Stimulated activated CD4-positive, alpha-beta T cell treated with anti-CD3 and anti-CD28 coated beads, TNF-alpha, amount 100 ng/mL, for 1 hour (primary cell): ENCODE measurements around the gene DLG2.

ENCODE experiments used
- DNase-seq, 3 donors: peaks; one replicate each; pipeline ENCODE4 v3.0.0-alpha.2; 2020; ENCODE audit warnings: low read depth in 3 of 3, low spot score in 1 of 3

Gene DLG2

GRCh38 chr11:84145616-84146185 lies 1481.4 kb downstream of the DLG2 start:
- DNase-seq = no peak

GRCh38 chr11:84144531-84144930 lies 1482.6 kb downstream of the DLG2 start:
- DNase-seq = no peak

GRCh38 chr11:84142411-84142810 lies 1484.7 kb downstream of the DLG2 start:
- DNase-seq = no peak

- no peak for DNase-seq
Observed at GRCh38 chr11:84140386-84141169, 1486.6 kb downstream of the DLG2 start.

DNA sequence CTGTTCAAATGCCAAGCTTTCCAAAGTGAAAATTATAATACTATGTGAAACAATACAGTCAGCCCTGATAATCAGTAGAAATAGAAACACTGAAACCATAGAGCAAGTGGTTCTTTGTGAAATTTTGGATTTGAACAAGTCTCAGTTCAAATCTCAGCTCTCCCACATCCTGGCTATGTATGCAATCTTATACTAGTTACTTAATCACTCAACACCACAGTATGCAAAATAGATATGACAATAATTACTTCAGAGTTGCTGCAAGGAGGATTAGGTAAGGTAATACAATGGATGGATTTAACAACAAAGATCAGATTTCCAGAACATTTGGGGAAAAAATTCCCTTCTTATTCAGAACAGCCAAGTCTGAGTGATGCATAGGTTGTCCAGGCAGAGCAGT lies 1489.2 kb downstream of the DLG2 start:
- no peak for DNase-seq

DNA sequence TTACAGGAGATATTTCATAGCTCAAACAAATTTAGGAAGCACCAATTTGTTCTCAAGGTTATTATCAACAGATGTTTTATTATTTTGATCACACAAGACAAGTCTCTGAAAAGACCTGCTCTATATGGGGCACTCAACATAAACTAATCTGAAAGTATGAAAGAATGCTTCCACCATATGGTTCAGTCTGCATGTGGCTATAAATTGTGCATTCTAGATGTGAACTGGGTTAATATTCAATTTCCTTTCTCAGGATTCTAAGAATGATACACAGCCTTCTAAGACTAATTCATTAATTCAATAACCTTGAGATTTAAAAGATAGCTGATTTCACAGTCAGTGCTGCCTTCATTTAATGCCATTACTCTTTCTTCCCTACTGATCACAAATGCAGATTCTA lies 1489.6 kb downstream of the DLG2 start:
- DNase-seq = no peak

GRCh38 chr11:84136926-84137325 lies 1490.2 kb downstream of the DLG2 start:
- no peak for DNase-seq

DNA sequence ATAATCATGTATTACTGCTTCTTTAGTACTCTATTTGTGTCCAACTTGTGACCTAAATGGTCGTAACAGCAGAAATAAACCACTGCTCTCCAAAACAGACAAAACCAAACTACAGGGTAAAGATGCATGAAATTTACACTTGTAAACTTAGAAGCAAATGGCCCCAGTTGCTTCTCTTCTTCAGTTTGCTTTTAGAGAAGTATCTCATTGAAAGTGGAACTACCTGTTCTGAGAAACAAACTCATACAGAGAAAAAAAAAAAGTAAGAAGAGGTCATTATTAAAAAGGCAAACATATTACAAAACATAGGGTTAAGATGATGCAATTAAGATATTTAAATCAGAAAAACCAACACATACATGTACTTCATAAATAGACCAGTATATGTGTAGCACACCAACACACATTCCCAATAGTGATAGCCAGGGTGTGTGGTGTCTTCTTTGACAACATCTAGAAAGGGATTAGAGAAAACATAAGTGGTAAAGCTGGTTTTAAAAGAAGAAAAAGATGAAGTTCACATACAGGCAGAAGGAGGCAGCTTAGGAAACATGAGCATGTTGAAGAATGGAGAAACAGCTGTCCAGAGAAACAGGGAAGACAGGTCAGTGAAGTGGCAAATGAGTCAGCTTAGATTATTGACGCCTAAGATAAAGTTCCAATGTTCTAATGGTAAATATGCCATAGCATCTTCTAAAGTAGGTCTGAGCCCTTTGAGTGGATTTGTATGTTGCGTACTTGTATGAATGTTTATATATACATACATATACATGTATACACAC lies 1496.3 kb downstream of the DLG2 start:
- no peak for DNase-seq

- no peak for DNase-seq
Observed at GRCh38 chr11:84129961-84130576, 1497.1 kb downstream of the DLG2 start.

DNA sequence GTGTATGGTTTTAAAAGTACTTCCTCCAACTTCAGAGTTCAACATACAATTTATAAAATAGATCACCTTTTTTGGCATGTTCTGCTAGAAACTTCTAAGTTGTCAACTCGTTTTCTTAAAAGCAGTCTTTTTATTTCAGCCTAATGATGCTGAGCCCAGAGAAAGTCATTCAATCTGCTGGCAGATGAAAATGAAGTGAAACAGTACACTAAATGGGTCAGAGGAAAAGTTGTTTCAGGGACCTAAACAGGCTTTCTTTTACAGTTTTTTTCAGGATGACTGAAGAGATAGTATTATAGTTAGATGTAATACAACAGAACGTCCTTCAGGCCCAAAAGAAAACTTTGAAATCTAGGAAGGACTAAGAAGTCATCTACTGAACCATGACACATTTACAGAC lies 1498.3 kb downstream of the DLG2 start:
- no peak for DNase-seq

GRCh38 chr11:84117394-84117793 lies 1509.8 kb downstream of the DLG2 start:
- DNase-seq = no peak

GRCh38 chr11:84106541-84106940 lies 1520.6 kb downstream of the DLG2 start:
- no peak for DNase-seq

DNA sequence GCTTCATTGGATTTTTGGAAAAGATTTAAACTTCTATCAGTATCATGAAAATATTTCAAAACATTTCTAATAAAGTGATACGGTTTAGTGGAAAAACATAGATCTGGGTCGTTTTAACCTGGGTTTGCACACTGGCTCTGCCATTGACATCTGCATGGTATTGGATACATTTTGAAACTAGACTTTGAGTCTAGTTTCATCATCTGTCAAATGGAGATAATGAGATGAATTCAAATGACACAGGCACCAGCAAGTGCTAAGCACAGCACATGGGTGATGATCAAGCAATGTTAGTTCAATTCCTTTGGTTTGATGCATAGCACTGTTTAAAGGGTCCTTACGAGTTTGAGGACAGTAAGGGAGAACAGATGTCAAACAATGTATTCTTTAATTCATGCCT lies 1522.0 kb downstream of the DLG2 start:
- DNase-seq = no peak

DNA sequence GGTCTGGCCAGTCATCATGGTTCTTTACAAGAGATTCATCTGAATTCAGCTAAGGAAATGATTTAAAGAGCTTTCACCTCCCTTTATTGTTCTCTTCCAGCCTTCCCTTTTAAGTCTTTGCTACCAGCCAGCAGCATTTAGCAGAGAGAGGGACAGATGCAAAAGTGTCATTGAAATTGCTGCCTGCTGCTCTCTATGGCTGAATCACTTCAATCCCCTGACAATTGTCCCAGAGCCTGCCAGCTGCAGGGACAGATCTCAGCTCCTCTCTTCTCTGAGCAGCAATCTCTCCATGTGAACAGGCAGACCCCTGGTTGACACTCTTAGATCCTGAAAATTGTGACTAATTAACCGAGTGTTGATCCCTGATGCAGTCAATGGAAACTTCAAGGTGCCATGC lies 1524.0 kb downstream of the DLG2 start:
- no peak for DNase-seq

DNA sequence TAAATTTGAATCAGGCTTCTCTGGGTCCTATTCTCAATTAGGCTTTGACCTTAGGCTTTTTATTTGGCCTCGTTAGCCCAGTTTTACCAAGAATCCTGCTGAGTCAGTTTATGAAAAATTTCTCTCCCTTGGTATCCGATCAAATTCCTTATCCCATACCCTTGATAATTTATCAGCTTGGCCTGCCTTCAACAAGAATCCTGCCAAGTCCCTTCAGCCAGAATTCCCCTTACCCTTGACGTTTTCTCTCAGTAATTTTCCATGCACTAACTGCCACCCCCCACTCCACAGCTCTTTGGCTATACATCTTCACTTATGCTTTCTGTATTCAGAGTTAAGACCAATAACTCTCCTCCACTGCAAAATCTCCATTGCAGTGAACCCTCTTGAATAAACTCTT lies 1530.0 kb downstream of the DLG2 start:
- DNase-seq = no peak

DNA sequence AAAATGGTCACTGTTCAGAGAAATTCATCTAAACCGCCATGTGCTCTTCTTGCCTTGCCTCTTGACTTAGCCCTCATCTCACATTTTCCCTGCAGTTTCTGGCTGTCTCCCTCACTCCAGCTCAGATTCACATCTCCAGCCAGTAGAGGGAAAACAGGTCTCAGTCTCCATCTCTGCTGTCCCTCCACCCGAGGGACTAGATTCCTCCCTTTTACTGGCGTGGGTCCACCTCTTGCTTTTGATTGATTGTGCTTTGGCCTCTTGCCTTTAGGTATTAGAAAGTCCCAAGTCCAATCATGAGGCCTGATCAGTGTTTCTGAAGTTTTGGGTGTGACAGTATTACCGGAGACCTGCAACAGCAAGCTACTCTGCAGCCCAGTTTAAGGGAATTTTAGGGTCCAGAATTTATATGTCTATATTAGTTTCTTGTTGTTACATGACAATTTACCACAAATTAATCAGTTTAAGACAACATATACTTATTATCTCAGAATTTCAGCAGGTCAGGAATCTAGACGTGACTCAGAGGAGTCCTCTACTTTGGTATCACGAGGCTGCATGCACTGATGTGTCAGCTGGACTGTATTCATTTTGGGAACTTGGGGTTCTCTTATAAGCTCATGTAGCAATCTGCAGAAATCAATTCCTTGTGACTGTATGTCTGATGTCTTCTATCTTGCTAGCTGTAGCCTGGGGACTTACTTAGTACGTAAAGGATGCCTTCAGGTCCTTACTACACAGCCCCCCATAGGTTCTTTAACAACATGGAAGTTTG lies 1535.7 kb downstream of the DLG2 start:
- DNase-seq = no peak

DNA sequence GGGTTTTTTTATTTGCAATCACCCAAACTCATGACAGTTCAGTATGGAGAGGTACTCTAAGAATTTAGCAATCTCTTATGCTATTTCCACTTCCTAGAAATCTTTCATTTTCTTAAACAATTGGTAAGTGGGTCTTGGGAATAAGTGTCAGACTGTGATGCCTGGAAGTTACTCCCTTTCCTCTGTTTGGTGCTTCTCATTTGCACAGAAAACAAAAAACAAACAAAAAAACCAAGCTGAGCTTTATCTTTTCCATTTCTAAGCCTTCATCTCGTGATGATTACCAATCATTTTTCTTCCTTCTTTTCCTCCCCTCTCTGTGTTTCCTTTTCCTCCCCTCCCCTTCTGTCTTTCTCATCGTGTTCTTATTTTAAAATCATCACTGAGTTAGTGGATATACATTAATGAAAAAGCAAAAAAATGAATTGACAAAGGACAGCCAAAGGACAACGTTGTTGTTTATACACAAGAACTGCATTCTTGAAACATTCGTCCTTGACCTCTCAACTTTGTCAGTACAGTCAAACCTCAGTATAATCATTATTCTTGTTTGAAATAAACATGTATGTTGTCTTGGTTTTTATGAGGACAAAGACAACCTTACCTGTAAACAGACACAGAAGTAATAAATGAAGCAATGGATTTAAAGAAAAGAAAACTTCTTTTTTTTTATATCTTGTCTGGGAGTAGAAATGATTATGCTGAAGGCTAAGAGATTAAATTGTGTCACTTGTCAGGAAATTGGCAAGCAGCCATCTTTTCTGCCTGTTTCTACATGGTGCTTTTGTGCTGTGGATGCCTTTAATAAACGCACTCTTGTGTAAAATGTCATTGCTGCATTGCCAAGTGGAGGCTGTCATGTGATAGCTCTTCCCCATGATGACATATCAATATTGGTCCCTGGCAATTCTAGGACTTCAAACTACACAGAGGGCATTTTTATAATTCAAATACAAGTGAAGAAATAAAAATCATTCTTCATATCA lies 1537.8 kb downstream of the DLG2 start:
- no peak for DNase-seq

- DNase-seq = no peak
Observed at GRCh38 chr11:84071851-84072250, 1555.3 kb downstream of the DLG2 start.

GRCh38 chr11:84069048-84069447 lies 1558.1 kb downstream of the DLG2 start:
- DNase-seq = no peak

- DNase-seq = no peak
Observed at GRCh38 chr11:84061726-84062125, 1565.4 kb downstream of the DLG2 start.
